B cell (primary cell): ENCODE results near the gene C1QTNF6. TPM values are rescaled to one million over a fixed set of nuclear protein-coding genes. Genes with fewer than 3 reads are reported as not detected.

ENCODE experiments used
- ATAC-seq: fragments of 200-7000 bp; cut with Tn5 transposase; one replicate; pipeline ENCODE4 v1.10.0; 2021; ENCODE audit warnings: low read depth, mild to moderate bottlenecking, moderate number of reproducible peaks, moderate library complexity
- CTCF ChIA-PET: fragments of 350-600 bp; sonication (Branson Sonifier 250); formaldehyde crosslinking; loops from one replicate; lab custom pipeline; 2021; ENCODE audit warnings: antibody characterized with exemption, inconsistent platforms; lab: Charles Lee
- POLR2A ChIA-PET: fragments of 350-600 bp; sonication (Branson Sonifier 250); formaldehyde crosslinking; loops from one replicate; lab custom pipeline; 2021; ENCODE audit warnings: antibody characterized with exemption; lab: Charles Lee
- DNase-seq: peaks from one replicate; pipeline ENCODE4 v3.0.0; 2013
- H2AFZ ChIP-seq: 2 replicates; pipeline ENCODE4 v1.6.1; 2012; ENCODE audit warnings: mild to moderate bottlenecking, low read depth, low read length; ENCODE audit not compliant: insufficient read depth, poor library complexity, severe bottlenecking
- H3K27ac ChIP-seq, 2 donors: 1 replicate in 1 of 2; 2 replicates in 1 of 2; pipeline ENCODE4 v1.5.1; 2012 to 2013; ENCODE audit warnings: low read length in 2 of 2, mild to moderate bottlenecking in 2 of 2, moderate library complexity in 1 of 2
- H3K27me3 ChIP-seq, 4 experiments: fragments of 200-600 bp in 1 of 4; sonication (generic) in 1 of 4; replicated peaks in 1 of 4; 1 replicate in 2 of 4; 2 replicates in 2 of 4; pipeline versions ENCODE4 v1.6.1 to v1.7.0; 2013 to 2016; ENCODE audit warnings: low read length in 3 of 4, mild to moderate bottlenecking in 2 of 4, mixed read lengths in 1 of 4, moderate library complexity in 1 of 4; ENCODE audit not compliant: insufficient read depth in 4 of 4, control insufficient read depth in 3 of 4; ENCODE audit errors: control extremely low read depth in 1 of 4
- H3K36me3 ChIP-seq, 2 experiments: replicated peaks in 1 of 2; 1 replicate in 1 of 2; 2 replicates in 1 of 2; pipeline versions ENCODE4 v1.6.1 to v1.7.1; 2013; ENCODE audit warnings: low read length in 1 of 2; ENCODE audit not compliant: insufficient read depth in 2 of 2, control insufficient read depth in 1 of 2; ENCODE audit errors: control extremely low read depth in 1 of 2, extremely low read depth in 1 of 2
- H3K4me1 ChIP-seq, 2 donors: fragments of 200-600 bp in 1 of 2; sonication (generic) in 1 of 2; 1 replicate in 1 of 2; 2 replicates in 1 of 2; pipeline versions ENCODE4 v1.5.1 to v1.6.1; 2013 to 2017; ENCODE audit warnings: low read length in 2 of 2; ENCODE audit not compliant: control insufficient read depth in 2 of 2, insufficient read depth in 2 of 2
- H3K4me2 ChIP-seq: replicated peaks from 2 replicates; pipeline ENCODE3; 2012; ENCODE audit warnings: mild to moderate bottlenecking, low read depth, low read length; ENCODE audit not compliant: poor library complexity, severe bottlenecking
- H3K4me3 ChIP-seq, 5 experiments: fragments of 200-600 bp in 1 of 5; sonication (generic) in 1 of 5; 1 replicate in 3 of 5; 2 replicates in 2 of 5; pipeline versions ENCODE4 v1.5.1 to v1.7.0; 2011 to 2016; ENCODE audit warnings: low read length in 4 of 5, mild to moderate bottlenecking in 4 of 5, low read depth in 2 of 5, control low read depth in 1 of 5, moderate library complexity in 1 of 5; ENCODE audit not compliant: insufficient read depth in 1 of 5; ENCODE audit errors: control extremely low read depth in 1 of 5, extremely low read depth in 1 of 5
- H3K79me2 ChIP-seq: fragments of 200-600 bp; sonication (generic); one replicate; pipeline ENCODE4 v1.6.0; 2016; ENCODE audit warnings: low read length; ENCODE audit not compliant: control insufficient read depth, insufficient read depth
- H3K9ac ChIP-seq: fragments of 200-600 bp; sonication (generic); 2 replicates; pipeline ENCODE4 v1.6.1; 2017; ENCODE audit warnings: mild to moderate bottlenecking, low read length, moderate library complexity
- H3K9me3 ChIP-seq, 3 donors: one replicate each; pipeline versions ENCODE4 v1.6.1 to v1.7.1; 2013; ENCODE audit warnings: low read length in 2 of 3; ENCODE audit not compliant: control insufficient read depth in 2 of 3, insufficient read depth in 1 of 3; ENCODE audit errors: control extremely low read depth in 1 of 3
- H4K20me1 ChIP-seq: 2 replicates; pipeline ENCODE4 v1.6.0; 2012; ENCODE audit warnings: mild to moderate bottlenecking, low read length; ENCODE audit not compliant: insufficient read depth, control insufficient read depth, poor library complexity, severe bottlenecking
- H3K27ac Mint-ChIP-seq: one replicate; pipeline ENCODE4 v1.8.0; 2021; ENCODE audit warnings: mixed read lengths
- H3K27me3 Mint-ChIP-seq: one replicate; pipeline ENCODE4 v1.8.0; 2021; ENCODE audit warnings: mixed read lengths
- H3K4me1 Mint-ChIP-seq: one replicate; pipeline ENCODE4 v1.8.0; 2021; ENCODE audit warnings: mixed read lengths
- H3K4me3 Mint-ChIP-seq: one replicate; pipeline ENCODE4 v1.8.0; 2021; ENCODE audit warnings: mixed read lengths
- H3K9me3 Mint-ChIP-seq: one replicate; pipeline ENCODE4 v1.8.0; 2022; ENCODE audit warnings: mixed read lengths; ENCODE audit not compliant: insufficient read depth
- CTCF ChIP-seq: fragments of 200-600 bp; IDR thresholded peaks from one replicate; pipeline ENCODE4 v1.8.0; 2022; ENCODE audit warnings: antibody characterized with exemption, mild to moderate bottlenecking
- EZH2 ChIP-seq: IDR thresholded peaks from 2 replicates; pipeline ENCODE4 v1.6.1; 2012; ENCODE audit warnings: borderline replicate concordance, low read depth, mild to moderate bottlenecking, moderate library complexity, low read length; ENCODE audit not compliant: insufficient read depth, poor library complexity, severe bottlenecking
- WGBS: methylation state at CpG from one replicate; pipeline ENCODE4 v1.1.5; 2013; ENCODE audit warnings: missing lambda C conversion rate; ENCODE audit not compliant: insufficient coverage; 5-methylcytosine and 5-hydroxymethylcytosine counted together
- intact Hi-C: fragments of 100-400 bp; cut with micrococcal nuclease; formaldehyde crosslinking; loops from one replicate; pipeline ENCODE4 v1.10.0; 2022
- polyA plus RNA-seq: library from polyadenylated mRNA; depleted of rRNA; stranded (reverse); fragments of >200 nt; gene quantifications from 2 replicates; pipeline ENCODE4 v1.2.3, GENCODE V29; 2012
- total RNA-seq, 2 donors: library from RNA; stranded (reverse); fragments of 120-200 nt in 1 of 2; gene quantifications; 1 replicate in 1 of 2; 2 replicates in 1 of 2; pipeline versions ENCODE4 v1.2.3 to v1.2.4, GENCODE V29; 2013 to 2022

Gene C1QTNF6
- total and polyA plus RNA-seq, 2 donors (not counting 1 experiment from before 2014, with no cell fraction given) = 18.5 to 33.9 TPM

- Mint-ChIP-seq H3K27ac (peak overlapping the region; percentile 26), H3K9me3 (no peaks in the 10 kb centered on the region), H3K4me3 (no peak overlapping the region), H3K4me1 (peaks cover 19% of the 10 kb centered on the region), H3K27me3 (no peaks in the 10 kb centered on the region)
- no peak for TF ChIP-seq EZH2
- TF ChIP-seq CTCF = no peak
- Histone ChIP-seq H3K4me2 (no peak overlapping the region), H3K79me2 (no peaks in the 10 kb centered on the region), H3K9me3 (no peaks in the 10 kb centered on the region), H3K4me3 (no peak overlapping the region), H3K4me1 (peaks cover 14 to 23% of the 10 kb centered on the region in 2 donors), H3K9ac (no peak overlapping the region), H3K36me3 (no peaks in the 10 kb centered on the region), H2AFZ (no peak overlapping the region), H4K20me1 (no peaks in the 10 kb centered on the region), H3K27ac (no peak overlapping the region), H3K27me3 (no peaks in the 10 kb centered on the region)
- ATAC-seq (no peak), DNase-seq (no peak)
- ChIA-PET CTCF (interaction anchor here (1.6 kb wide), 1 partner anchor 56 kb away, joined by 4 read pairs; no protein-coding TSS in a partner anchor), POLR2A (no interaction called here)
- 83% methylated on average over 5 of the region's 5 CpGs for WGBS
- intact Hi-C loops = no loop called here
These were observed 16.1 kb upstream of the C1QTNF6 start for GRCh38 chr22:37204045-37204655.

DNA sequence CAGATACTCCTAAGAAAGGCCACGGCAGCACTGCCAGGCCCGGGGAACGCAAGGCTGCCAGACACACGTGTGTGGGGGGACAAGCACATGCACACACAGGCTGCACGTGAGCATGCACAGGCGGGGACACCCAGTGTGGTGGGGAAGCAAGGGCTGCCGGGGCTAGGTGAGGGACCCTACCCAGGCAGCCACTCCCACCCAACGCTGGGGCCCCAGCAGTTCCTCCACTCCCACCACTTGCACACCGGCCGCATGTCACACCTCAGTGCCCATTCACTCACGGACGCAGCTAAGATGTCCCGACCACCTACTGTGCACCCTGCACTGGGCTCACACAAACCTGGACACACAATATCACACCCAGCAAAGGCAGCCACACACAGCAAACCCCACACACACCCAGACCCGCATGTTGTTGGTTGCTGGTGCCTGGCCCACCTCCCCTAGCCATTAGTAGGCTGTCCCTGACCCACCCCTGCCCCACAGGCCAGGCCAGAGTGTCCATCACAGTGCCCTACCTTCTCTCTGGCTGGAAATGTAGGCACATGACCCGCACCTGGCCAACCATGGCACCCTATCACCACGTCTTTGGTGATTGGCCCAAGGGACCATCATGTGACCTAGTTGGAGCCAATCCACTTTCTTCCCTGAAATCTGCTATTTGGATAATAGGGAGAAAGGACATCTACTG lies 15.5 kb upstream of the C1QTNF6 start:
- Mint-ChIP-seq H3K4me1 (peaks cover 20% of the 10 kb centered on the region), H3K27ac (peak overlapping the region; percentile 37), H3K9me3 (no peaks in the 10 kb centered on the region), H3K4me3 (no peak overlapping the region), H3K27me3 (no peaks in the 10 kb centered on the region)
- Histone ChIP-seq H3K27me3 (no peaks in the 10 kb centered on the region), H2AFZ (no peak overlapping the region), H3K9ac (no peak overlapping the region), H3K4me1 (peaks cover 14 to 26% of the 10 kb centered on the region in 2 donors), H3K36me3 (no peaks in the 10 kb centered on the region), H4K20me1 (no peaks in the 10 kb centered on the region), H3K9me3 (no peaks in the 10 kb centered on the region), H3K4me2 (no peak overlapping the region), H3K27ac (no peak overlapping the region), H3K4me3 (no peak overlapping the region), H3K79me2 (no peaks in the 10 kb centered on the region)
- intact Hi-C loops = no loop called here
- DNase-seq = no peak
- TF ChIP-seq EZH2 = no peak
- TF ChIP-seq CTCF = no peak
- CTCF ChIA-PET = interaction anchor here (1.6 kb wide), 1 partner anchor 57 kb away, joined by 4 read pairs; no protein-coding TSS in a partner anchor
- 91% methylated on average over 15 of the region's 16 CpGs for WGBS
- ATAC-seq = no peak
- POLR2A ChIA-PET = no interaction called here
